ENCODE results near the gene CACYBP. TPM values are rescaled to one million over a fixed set of nuclear protein-coding genes. Genes with fewer than 3 reads are reported as not detected.

The CACYBP gene
- total and polyA plus RNA-seq, 2 experiments from 2014 or later: 209 to 453 TPM

DNA sequence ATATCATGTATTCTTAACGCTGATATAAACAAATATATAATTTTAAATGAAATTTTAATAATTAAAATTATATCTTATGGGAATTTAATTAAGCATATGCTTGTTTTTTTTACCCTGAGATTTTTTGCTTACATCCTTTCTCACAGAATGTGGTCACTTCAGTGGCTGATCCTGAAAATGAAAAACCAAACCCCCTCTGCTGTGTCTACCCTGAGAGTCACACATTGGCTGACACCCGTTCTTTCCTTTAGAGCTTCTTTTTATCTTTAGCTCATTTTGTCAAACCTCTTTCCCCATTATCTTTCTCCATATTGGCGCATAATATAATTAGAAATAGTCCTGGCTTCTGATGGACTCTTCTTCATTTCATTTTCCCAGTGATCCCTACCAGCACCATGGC lies 10.8 kb upstream of the CACYBP start:
- H3K36me3 Mint-ChIP-seq (ENCODE audit: low read depth): peaks cover 65% of the 10 kb centered on the region
- DNase-seq (ENCODE audit: low spot score) (no peak), ATAC-seq (no peak)
- Histone ChIP-seq H3K4me1 (ENCODE audit: insufficient read depth) (no peaks in the 10 kb centered on the region), H3K27me3 (ENCODE audit: insufficient read depth) (no peaks in the 10 kb centered on the region), H3K27ac (ENCODE audit: low read depth) (no peak overlapping the region), H2AFZ (no peak overlapping the region), H3F3A (replicated peaks; ENCODE audit: low read depth) (peaks cover 33% of the 10 kb centered on the region; the same call in 1 of the 2 replicates), H3K4me3 (no peak overlapping the region), H3K4me2 (no peak overlapping the region), H3K9me2 (ENCODE audit: insufficient read depth) (no peaks in the 10 kb centered on the region), H3K36me3 (ENCODE audit: insufficient read depth) (peaks cover 47% of the 10 kb centered on the region), H3K79me2 (replicated peaks; ENCODE audit: insufficient read depth) (peaks cover 2% of the 10 kb centered on the region; the same call in 1 of the 2 replicates), H4K20me1 (replicated peaks; ENCODE audit: insufficient read depth) (no peaks in the 10 kb centered on the region)
- H3K27ac Mint-ChIP-seq: no peak overlapping the region
- no peaks in the 10 kb centered on the region for H3K9me3 Mint-ChIP-seq
- TF ChIP-seq JUNB (IDR thresholded peaks at IDR 0.05; ENCODE audit: unreplicated experiment) (no peak), ZNF331 (CRISPR knock-in tag; IDR thresholded peaks at IDR 0.05; ENCODE audit: low read depth) (no peak), ZNF114 (CRISPR knock-in tag; IDR thresholded peaks at IDR 0.05) (no peak), STAT1 (IDR thresholded peaks at IDR 0.05; ENCODE audit: unreplicated experiment) (no peak)
- TF ChIP-seq, protein P1, sequence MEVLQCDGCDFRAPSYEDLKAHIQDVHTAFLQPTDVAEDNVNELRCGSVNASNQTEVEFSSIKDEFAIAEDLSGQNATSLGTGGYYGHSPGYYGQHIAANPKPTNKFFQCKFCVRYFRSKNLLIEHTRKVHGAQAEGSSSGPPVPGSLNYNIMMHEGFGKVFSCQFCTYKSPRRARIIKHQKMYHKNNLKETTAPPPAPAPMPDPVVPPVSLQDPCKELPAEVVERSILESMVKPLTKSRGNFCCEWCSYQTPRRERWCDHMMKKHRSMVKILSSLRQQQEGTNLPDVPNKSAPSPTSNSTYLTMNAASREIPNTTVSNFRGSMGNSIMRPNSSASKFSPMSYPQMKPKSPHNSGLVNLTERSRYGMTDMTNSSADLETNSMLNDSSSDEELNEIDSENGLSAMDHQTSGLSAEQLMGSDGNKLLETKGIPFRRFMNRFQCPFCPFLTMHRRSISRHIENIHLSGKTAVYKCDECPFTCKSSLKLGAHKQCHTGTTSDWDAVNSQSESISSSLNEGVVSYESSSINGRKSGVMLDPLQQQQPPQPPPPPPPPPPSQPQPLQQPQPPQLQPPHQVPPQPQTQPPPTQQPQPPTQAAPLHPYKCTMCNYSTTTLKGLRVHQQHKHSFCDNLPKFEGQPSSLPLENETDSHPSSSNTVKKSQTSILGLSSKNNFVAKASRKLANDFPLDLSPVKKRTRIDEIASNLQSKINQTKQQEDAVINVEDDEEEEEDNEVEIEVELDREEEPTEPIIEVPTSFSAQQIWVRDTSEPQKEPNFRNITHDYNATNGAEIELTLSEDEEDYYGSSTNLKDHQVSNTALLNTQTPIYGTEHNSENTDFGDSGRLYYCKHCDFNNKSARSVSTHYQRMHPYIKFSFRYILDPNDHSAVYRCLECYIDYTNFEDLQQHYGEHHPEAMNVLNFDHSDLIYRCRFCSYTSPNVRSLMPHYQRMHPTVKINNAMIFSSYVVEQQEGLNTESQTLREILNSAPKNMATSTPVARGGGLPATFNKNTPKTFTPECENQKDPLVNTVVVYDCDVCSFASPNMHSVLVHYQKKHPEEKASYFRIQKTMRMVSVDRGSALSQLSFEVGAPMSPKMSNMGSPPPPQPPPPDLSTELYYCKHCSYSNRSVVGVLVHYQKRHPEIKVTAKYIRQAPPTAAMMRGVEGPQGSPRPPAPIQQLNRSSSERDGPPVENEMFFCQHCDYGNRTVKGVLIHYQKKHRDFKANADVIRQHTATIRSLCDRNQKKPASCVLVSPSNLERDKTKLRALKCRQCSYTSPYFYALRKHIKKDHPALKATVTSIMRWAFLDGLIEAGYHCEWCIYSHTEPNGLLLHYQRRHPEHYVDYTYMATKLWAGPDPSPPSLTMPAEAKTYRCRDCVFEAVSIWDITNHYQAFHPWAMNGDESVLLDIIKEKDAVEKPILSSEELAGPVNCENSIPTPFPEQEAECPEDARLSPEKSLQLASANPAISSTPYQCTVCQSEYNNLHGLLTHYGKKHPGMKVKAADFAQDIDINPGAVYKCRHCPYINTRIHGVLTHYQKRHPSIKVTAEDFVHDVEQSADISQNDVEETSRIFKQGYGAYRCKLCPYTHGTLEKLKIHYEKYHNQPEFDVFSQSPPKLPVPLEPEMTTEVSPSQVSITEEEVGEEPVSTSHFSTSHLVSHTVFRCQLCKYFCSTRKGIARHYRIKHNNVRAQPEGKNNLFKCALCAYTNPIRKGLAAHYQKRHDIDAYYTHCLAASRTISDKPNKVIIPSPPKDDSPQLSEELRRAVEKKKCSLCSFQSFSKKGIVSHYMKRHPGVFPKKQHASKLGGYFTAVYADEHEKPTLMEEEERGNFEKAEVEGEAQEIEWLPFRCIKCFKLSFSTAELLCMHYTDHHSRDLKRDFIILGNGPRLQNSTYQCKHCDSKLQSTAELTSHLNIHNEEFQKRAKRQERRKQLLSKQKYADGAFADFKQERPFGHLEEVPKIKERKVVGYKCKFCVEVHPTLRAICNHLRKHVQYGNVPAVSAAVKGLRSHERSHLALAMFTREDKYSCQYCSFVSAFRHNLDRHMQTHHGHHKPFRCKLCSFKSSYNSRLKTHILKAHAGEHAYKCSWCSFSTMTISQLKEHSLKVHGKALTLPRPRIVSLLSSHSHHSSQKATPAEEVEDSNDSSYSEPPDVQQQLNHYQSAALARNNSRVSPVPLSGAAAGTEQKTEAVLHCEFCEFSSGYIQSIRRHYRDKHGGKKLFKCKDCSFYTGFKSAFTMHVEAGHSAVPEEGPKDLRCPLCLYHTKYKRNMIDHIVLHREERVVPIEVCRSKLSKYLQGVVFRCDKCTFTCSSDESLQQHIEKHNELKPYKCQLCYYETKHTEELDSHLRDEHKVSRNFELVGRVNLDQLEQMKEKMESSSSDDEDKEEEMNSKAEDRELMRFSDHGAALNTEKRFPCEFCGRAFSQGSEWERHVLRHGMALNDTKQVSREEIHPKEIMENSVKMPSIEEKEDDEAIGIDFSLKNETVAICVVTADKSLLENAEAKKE (CRISPR knock-in tag; IDR thresholded peaks at IDR 0.05): no peak
- TF ChIP-seq, protein P2, sequence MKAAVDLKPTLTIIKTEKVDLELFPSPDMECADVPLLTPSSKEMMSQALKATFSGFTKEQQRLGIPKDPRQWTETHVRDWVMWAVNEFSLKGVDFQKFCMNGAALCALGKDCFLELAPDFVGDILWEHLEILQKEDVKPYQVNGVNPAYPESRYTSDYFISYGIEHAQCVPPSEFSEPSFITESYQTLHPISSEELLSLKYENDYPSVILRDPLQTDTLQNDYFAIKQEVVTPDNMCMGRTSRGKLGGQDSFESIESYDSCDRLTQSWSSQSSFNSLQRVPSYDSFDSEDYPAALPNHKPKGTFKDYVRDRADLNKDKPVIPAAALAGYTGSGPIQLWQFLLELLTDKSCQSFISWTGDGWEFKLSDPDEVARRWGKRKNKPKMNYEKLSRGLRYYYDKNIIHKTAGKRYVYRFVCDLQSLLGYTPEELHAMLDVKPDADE (IDR thresholded peaks at IDR 0.05): no peak
- TF ChIP-seq, protein P3, sequence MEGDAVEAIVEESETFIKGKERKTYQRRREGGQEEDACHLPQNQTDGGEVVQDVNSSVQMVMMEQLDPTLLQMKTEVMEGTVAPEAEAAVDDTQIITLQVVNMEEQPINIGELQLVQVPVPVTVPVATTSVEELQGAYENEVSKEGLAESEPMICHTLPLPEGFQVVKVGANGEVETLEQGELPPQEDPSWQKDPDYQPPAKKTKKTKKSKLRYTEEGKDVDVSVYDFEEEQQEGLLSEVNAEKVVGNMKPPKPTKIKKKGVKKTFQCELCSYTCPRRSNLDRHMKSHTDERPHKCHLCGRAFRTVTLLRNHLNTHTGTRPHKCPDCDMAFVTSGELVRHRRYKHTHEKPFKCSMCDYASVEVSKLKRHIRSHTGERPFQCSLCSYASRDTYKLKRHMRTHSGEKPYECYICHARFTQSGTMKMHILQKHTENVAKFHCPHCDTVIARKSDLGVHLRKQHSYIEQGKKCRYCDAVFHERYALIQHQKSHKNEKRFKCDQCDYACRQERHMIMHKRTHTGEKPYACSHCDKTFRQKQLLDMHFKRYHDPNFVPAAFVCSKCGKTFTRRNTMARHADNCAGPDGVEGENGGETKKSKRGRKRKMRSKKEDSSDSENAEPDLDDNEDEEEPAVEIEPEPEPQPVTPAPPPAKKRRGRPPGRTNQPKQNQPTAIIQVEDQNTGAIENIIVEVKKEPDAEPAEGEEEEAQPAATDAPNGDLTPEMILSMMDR (conservative IDR thresholded peaks at IDR 0.05; ENCODE audit: low read depth in 2 of 2): no peak
- TF ChIP-seq, protein P4, sequence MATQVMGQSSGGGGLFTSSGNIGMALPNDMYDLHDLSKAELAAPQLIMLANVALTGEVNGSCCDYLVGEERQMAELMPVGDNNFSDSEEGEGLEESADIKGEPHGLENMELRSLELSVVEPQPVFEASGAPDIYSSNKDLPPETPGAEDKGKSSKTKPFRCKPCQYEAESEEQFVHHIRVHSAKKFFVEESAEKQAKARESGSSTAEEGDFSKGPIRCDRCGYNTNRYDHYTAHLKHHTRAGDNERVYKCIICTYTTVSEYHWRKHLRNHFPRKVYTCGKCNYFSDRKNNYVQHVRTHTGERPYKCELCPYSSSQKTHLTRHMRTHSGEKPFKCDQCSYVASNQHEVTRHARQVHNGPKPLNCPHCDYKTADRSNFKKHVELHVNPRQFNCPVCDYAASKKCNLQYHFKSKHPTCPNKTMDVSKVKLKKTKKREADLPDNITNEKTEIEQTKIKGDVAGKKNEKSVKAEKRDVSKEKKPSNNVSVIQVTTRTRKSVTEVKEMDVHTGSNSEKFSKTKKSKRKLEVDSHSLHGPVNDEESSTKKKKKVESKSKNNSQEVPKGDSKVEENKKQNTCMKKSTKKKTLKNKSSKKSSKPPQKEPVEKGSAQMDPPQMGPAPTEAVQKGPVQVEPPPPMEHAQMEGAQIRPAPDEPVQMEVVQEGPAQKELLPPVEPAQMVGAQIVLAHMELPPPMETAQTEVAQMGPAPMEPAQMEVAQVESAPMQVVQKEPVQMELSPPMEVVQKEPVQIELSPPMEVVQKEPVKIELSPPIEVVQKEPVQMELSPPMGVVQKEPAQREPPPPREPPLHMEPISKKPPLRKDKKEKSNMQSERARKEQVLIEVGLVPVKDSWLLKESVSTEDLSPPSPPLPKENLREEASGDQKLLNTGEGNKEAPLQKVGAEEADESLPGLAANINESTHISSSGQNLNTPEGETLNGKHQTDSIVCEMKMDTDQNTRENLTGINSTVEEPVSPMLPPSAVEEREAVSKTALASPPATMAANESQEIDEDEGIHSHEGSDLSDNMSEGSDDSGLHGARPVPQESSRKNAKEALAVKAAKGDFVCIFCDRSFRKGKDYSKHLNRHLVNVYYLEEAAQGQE (IDR thresholded peaks at IDR 0.05; ENCODE audit: unreplicated experiment): no peak
- no peaks in the 10 kb centered on the region; the same call in 2 of the 3 replicates for H3K4me1 Mint-ChIP-seq
- H3K27me3 Mint-ChIP-seq (ENCODE audit: insufficient read depth, low read depth, poor library complexity): peaks cover 2% of the 10 kb centered on the region
- H3K4me3 Mint-ChIP-seq: no peak overlapping the region
